ENCODE data around the gene BCCIP.

GRCh38 chr10:125778556-125778955 is 44.8 kb upstream of the BCCIP start:
- TF ChIP-seq EZH2 (IDR thresholded peaks at IDR 0.05; ENCODE audit: low read depth, low read length, severe bottlenecking) (no peak), BACH1 (IDR thresholded peaks at IDR 0.05; ENCODE audit: low read length) (no peak), MAX (IDR thresholded peaks at IDR 0.05) (no peak), POLR2A (IDR thresholded peaks at IDR 0.05; ENCODE audit: control extremely low read depth in 1 of 2, low read depth in 2 of 2, low read length in 2 of 2) (no peak), RAD21 (IDR thresholded peaks at IDR 0.05 in 1 of 2, conservative IDR thresholded peaks at IDR 0.05 in 1 of 2; ENCODE audit: low read depth in 2 of 2, low read length in 2 of 2) (no peak), USF2 (IDR thresholded peaks at IDR 0.05; ENCODE audit: low read length) (no peak), TAF1 (IDR thresholded peaks at IDR 0.05; ENCODE audit: low read depth, low read length) (no peak), EP300 (IDR thresholded peaks at IDR 0.05; ENCODE audit: borderline replicate concordance in 1 of 2, low read depth in 2 of 2, low read length in 2 of 2) (no peak)

Measured in H1 (cell line).